Measurements from ENCODE around the gene MRPL18. TPM values are rescaled to one million over a fixed set of nuclear protein-coding genes. Genes with fewer than 3 reads are reported as not detected.

Gene MRPL18
- total and polyA plus RNA-seq, 9 of the 15 experiments (the other 6 are each of a cell fraction or from before 2014, with no cell fraction given): 149 to 456 (median 196) TPM

DNA sequence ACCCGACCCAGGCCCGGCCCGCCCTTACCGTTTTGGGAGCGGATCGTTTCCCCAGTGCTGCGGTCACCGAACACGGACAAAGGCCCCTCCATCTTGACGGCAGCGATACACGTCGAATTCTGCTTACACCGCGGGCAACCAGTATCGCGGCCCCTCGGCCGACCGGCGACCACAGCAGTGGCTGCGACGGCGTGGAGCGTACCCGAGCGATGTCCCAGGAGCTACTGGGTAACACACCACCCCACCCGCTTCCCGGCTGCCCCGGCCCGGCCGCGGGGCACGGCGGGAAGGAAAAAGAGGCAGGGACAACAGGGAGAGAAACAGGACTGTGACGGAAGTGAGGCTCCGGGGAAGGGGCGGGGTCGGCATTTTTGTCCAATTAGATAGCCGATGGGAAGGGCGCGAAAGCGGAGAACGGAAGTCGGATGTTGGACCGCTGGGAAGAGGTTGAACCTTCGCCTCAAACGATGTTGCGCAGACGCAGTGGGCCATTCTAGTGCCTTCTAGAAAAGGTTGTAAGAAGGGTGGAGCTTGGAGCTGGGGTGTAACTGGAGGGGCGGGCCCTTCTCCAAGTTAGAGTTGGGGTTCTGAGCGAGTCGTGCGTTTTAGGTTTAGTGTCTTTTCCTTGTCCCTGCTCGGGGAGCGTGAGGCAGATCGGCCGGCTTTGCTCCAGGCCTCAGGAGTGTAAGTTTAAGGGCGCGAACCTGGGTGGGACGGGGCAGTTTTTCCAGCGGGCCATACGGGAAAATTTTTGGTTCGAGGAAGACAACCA lies 704 bp upstream of the MRPL18 start, which contains the start of gene TCP1 (continued):
- TF ChIP-seq ARID3A (IDR thresholded peaks at IDR 0.05; ENCODE audit: borderline replicate concordance, low read depth, low read length): no peak
- no peak for TF ChIP-seq RBM15 (IDR thresholded peaks at IDR 0.05; ENCODE audit: insufficient read depth, low read length)
- no peak for TF ChIP-seq PURB (CRISPR knock-in tag; IDR thresholded peaks at IDR 0.05; ENCODE audit: low read depth)
- TF ChIP-seq ATF6 (CRISPR knock-in tag; IDR thresholded peaks at IDR 0.05): peak; percentile 86; the same call in 1 of the 2 replicates
- TF ChIP-seq, protein P1, sequence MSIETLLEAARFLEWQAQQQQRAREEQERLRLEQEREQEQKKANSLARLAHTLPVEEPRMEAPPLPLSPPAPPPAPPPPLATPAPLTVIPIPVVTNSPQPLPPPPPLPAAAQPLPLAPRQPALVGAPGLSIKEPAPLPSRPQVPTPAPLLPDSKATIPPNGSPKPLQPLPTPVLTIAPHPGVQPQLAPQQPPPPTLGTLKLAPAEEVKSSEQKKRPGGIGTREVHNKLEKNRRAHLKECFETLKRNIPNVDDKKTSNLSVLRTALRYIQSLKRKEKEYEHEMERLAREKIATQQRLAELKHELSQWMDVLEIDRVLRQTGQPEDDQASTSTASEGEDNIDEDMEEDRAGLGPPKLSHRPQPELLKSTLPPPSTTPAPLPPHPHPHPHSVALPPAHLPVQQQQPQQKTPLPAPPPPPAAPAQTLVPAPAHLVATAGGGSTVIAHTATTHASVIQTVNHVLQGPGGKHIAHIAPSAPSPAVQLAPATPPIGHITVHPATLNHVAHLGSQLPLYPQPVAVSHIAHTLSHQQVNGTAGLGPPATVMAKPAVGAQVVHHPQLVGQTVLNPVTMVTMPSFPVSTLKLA (conservative IDR thresholded peaks at IDR 0.05): peak in 1 of 2 experiments; percentile 2; a peak in 2 of 4 replicates
- TF ChIP-seq CBX5 (IDR thresholded peaks at IDR 0.05; ENCODE audit: borderline replicate concordance, low read depth): no peak
- TF ChIP-seq TRIM28 (IDR thresholded peaks at IDR 0.05): peak; percentile 50; the same call in 1 of the 2 replicates
- TF ChIP-seq ZBTB12 (CRISPR knock-in tag; IDR thresholded peaks at IDR 0.05): no peak
- TF ChIP-seq, protein P2, sequence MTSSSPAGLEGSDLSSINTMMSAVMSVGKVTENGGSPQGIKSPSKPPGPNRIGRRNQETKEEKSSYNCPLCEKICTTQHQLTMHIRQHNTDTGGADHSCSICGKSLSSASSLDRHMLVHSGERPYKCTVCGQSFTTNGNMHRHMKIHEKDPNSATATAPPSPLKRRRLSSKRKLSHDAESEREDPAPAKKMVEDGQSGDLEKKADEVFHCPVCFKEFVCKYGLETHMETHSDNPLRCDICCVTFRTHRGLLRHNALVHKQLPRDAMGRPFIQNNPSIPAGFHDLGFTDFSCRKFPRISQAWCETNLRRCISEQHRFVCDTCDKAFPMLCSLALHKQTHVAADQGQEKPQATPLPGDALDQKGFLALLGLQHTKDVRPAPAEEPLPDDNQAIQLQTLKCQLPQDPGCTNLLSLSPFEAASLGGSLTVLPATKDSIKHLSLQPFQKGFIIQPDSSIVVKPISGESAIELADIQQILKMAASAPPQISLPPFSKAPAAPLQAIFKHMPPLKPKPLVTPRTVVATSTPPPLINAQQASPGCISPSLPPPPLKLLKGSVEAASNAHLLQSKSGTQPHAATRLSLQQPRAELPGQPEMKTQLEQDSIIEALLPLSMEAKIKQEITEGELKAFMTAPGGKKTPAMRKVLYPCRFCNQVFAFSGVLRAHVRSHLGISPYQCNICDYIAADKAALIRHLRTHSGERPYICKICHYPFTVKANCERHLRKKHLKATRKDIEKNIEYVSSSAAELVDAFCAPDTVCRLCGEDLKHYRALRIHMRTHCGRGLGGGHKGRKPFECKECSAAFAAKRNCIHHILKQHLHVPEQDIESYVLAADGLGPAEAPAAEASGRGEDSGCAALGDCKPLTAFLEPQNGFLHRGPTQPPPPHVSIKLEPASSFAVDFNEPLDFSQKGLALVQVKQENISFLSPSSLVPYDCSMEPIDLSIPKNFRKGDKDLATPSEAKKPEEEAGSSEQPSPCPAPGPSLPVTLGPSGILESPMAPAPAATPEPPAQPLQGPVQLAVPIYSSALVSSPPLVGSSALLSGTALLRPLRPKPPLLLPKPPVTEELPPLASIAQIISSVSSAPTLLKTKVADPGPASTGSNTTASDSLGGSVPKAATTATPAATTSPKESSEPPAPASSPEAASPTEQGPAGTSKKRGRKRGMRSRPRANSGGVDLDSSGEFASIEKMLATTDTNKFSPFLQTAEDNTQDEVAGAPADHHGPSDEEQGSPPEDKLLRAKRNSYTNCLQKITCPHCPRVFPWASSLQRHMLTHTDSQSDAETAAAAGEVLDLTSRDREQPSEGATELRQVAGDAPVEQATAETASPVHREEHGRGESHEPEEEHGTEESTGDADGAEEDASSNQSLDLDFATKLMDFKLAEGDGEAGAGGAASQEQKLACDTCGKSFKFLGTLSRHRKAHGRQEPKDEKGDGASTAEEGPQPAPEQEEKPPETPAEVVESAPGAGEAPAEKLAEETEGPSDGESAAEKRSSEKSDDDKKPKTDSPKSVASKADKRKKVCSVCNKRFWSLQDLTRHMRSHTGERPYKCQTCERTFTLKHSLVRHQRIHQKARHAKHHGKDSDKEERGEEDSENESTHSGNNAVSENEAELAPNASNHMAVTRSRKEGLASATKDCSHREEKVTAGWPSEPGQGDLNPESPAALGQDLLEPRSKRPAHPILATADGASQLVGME (CRISPR knock-in tag; IDR thresholded peaks at IDR 0.05): peak; percentile 82
- TF ChIP-seq ZNF41 (CRISPR knock-in tag; conservative IDR thresholded peaks at IDR 0.05): 0 out of 2 replicates have a peak, but pooled peaks have one; percentile 59
- 0 out of 2 replicates have a peak, but pooled peaks have one; percentile 71 for TF ChIP-seq NR4A1 (CRISPR knock-in tag; IDR thresholded peaks at IDR 0.05)
- TF ChIP-seq NR4A1 (tag; IDR thresholded peaks at IDR 0.05): no peak

All from K562 (cell line).